Ammon's horn (tissue), 1 donor: ENCODE data around the gene ANGPTL4.
"Not testable (repeated sequence)": the region's sequence is repeated elsewhere in the genome, so short reads cannot be mapped to it uniquely, and the experiment has no call there.

Source experiments
- DNase-seq: peaks from one replicate; pipeline ENCODE4 v3.0.0-alpha.2; 2016; ENCODE audit warnings: low spot score

Gene ANGPTL4, protein sequence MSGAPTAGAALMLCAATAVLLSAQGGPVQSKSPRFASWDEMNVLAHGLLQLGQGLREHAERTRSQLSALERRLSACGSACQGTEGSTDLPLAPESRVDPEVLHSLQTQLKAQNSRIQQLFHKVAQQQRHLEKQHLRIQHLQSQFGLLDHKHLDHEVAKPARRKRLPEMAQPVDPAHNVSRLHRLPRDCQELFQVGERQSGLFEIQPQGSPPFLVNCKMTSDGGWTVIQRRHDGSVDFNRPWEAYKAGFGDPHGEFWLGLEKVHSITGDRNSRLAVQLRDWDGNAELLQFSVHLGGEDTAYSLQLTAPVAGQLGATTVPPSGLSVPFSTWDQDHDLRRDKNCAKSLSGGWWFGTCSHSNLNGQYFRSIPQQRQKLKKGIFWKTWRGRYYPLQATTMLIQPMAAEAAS

GRCh38 chr19:8363803-8364771 lies at the start of gene ANGPTL4:
Gene ANGPTL4 (plus strand): TSS chr19:8364155. CDS start chr19:8364322, 167 bp downstream.
- DNase-seq: peak; percentile 65

- not testable (repeated sequence) for DNase-seq
These were observed 48.8 kb upstream of the ANGPTL4 start for GRCh38 chr19:8314981-8315640.

- DNase-seq: no peak
These were observed 47.4 kb upstream of the ANGPTL4 start for GRCh38 chr19:8316351-8317125.

DNA sequence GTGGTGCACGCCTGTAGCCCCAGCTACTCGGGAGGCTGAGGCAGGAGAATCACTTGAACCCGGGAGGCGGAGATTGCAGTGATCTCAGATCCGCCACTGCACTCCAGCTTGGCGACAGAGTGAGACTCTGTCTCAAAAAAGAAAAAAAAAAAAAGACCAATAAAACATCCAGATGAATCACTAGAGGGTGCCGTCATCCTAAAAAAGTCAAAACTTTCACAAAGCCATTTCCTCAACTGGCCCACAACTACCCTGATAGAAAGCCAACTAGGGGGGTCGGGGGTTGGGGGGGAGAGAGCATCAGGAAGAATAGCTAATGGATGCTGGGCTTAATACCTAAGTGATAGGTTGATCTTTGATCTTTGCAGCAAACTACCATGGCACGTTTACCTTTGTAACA lies 45.1 kb upstream of the ANGPTL4 start:
- not testable (repeated sequence) for DNase-seq

- no peak for DNase-seq
These were observed 44.0 kb upstream of the ANGPTL4 start for GRCh38 chr19:8319807-8320520.

DNA sequence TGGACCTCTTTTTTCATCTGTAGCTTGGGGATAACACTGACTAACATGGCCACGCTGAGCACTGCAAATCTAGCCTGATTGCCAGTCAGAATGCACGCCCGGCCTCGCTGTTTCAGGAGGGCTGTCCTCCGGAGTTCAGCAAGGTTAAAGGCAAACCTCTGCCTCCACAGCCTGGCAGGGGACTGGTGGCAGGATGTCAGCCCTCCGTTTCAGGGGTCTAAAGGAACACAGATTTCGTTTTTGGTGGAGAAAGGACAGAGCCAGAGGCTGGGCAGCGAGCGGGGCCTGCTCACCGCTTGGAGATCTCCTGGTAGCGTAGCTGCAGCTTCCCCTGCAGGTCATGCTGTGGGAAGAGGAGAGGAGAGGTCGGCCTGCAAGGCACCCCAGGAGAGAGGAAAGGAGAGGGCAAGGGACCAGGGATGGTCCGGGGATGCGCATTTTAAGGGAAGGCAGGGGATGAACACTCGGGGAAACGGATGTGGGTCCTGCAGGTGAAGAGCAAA lies 43.3 kb upstream of the ANGPTL4 start:
- peak; percentile 15 for DNase-seq

GRCh38 chr19:8321067-8321985 lies 42.6 kb upstream of the ANGPTL4 start, which contains the start of the genes NDUFA7 and RPS28:
Gene NDUFA7 (minus strand): TSS chr19:8321375. CDS start chr19:8321358, 17 bp downstream.
Gene RPS28 (plus strand): TSS chr19:8321496. CDS start chr19:8321531, 35 bp downstream.
- DNase-seq: peak; percentile 97

DNA sequence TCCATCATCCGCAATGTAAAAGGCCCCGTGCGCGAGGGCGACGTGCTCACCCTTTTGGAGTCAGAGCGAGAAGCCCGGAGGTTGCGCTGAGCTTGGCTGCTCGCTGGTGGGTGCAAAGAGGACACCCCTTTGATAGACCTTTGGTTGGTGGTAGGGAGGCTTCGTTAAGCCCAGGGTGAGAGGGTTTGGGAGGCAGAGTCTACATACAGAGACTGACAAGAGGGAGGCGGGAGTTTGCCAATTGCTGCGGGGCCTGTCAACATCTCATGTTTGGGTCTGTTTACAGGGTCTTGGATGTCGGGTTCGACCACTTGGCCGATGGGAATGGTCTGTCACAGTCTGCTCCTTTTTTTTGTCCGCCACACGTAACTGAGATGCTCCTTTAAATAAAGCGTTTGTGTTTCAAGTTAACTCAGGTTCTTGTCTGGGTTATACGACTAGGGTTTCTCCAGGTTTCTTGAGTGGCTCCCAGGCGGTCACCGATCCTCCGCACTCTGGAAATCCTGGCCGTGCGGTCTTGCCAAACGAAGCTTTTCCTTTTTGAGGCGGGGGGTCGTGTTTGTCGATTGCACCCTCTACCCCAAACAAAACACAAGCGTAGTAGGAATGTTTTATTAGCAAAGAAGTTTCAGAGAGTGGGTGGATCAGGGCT lies 41.8 kb upstream of the ANGPTL4 start:
- peak; percentile 18 for DNase-seq

DNA sequence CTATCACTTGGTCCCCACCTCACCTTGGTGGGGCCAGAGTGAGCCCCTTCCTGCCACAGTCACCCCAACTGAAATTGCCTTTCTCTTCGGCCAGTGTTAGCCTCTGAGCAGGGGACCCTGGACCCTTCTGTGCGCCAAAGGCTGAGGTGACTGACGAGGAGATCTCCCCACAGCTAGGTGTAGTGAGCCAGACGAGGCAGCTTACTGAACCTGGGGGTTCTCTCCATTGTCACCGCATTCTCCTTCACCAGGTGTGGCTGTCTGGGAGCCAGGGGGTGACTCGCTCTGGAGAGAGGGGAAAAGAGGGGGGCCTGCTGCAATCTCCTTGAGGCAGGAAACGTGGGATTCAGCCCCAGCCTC lies 41.3 kb upstream of the ANGPTL4 start:
- no peak for DNase-seq

DNA sequence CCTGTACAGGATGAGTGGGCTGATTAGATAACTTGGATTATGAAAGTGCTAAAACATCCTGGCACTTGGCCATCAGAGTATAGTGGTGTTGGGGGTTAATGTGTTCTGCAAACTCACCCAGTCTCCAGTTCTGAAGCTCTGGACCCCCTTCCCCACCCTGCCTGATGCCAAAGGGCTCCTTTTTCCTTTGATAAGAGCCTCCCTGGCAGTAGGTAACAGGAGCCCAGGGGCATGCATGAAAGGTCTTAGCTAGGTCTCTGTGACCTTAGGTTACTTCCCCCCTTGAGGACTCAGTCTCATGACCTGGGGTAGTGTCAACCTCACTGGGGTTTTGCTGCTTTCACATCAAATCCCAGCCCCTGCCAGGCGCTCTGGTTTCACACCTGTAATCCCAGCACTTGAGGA lies 40.2 kb upstream of the ANGPTL4 start:
- DNase-seq: no peak

DNA sequence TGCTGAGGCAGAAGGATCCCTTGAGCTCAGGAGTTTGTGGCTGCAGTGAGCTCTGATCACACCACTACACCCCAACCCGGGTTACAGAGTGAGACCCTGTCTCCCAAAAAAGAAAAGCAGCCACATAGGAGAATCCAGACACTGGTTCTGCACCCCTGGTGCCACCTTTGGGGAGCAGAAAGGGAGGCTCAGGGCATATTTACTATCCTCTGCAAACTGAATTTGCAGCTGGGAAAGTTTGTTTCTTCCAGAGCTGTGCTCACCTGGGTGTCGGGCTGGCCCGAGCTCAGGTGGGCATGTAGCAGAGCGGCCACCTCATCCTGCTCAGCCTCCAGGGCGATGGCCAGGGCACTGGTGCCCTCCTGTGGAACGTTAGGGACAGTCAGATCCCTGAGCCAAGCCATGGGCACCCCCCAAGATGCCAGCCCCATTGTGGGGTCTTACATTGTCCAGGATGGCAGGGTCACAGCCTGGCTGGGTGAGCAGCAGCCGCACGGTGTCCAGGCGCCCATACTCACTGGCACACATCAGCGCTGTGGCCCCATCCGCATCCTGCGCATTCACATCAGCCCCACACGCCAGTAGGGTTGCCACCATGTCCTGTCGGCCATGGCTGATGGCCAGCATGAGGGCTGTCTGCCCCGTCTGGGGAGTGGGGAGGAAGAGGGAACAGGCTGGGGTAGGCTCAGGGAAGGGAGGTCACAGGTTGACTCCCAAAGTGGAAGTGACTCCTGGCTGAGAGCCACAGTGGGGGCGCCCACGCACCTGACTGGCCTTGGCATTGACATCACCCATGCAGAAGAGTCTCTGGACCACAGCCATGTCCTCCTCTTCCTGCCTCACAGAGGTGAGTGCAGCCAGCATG lies 39.5 kb upstream of the ANGPTL4 start:
- DNase-seq: no peak

GRCh38 chr19:8325454-8325853 lies 38.5 kb upstream of the ANGPTL4 start:
- DNase-seq: no peak

- DNase-seq: no peak
These were observed 34.0 kb upstream of the ANGPTL4 start for GRCh38 chr19:8329996-8330395.

DNA sequence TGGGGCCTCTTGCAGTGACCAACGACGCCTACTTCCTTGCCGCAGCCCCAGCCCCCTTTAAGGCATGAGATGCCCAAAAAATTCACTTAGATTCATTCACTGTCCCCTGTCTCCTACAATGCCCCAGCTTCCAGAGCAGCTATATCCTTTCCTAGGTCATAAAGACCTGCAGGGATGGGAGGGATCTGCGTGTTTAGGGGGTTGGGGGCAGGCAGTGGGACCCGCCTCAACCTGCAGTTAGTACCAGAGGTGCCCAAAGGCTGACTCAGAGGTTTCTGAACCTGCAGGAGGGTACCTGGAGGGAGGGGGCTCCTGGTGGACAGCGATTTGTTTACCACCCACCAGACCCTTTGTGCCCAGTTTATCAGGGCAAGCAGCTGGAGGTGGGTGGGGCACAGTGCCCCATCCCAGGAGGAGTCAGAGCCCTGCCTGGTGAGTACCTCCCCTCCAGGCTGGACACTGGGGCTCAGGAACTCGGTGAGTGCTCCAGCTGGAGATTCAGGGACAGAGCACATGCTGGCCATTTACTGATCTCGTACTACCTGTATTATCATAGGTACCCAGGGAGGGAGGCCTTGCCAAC lies 32.6 kb upstream of the ANGPTL4 start:
- no peak for DNase-seq

DNA sequence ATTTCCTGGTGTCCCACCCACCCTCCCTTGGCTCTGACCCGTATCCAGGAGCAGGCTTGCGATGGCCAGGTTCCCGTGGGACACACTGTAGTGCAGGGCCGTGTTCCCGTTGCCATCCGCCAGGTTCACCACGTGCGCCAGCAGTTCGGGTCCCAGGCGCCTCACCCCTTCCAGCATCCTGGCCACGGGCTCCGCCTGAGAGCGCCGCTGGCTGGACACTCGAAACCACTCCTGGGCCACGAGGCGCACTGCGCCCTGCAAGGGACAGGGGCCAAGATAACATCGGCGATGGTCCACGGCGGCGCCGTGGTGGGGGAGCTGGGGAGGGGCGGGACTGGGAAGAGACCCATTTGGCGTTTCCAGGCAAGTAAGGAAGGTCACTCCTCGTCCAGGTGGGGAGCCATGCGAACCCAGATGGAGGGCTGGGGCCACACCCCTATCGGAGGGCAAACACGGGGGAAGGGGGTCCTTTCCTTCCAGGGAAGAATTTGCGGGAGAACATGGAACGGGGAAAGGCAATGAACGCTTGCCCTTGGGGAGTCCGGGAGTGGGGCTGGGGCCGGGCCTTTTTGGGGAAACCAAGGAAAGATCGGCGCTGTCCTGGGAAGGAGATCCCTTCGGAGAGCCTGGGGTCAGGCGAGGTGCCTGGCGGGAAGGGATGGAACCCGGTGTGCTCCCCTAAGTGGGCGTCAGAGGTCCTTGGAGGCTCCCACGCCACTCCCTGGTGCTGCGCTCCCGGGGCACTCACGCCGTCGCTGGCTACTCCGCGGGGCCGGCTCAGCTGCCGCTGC lies 30.8 kb upstream of the ANGPTL4 start:
- no peak for DNase-seq

- DNase-seq: no peak
These were observed 30.0 kb upstream of the ANGPTL4 start for GRCh38 chr19:8333767-8334457.
